Esophagus muscularis mucosa (tissue), 4 donors: ENCODE results near the gene TMTC4. TPM values are rescaled to one million over a fixed set of nuclear protein-coding genes. Genes with fewer than 3 reads are reported as not detected.
A peak's percentile ranks its signal among the peaks of the same experiment; 100 is the strongest.
"Not testable (repeated sequence)": the region's sequence is repeated elsewhere in the genome, so short reads cannot be mapped to it uniquely, and the experiment has no call there.

Source experiments
- DNase-seq: peaks from one replicate; pipeline ENCODE4 v3.0.0-alpha.2; 2017; ENCODE audit errors: extremely low spot score
- H3K27ac ChIP-seq, 4 donors: fragments of 200-600 bp; sonication (generic); replicated peaks in 1 of 4; 1 replicate in 3 of 4; 2 replicates in 1 of 4; pipeline ENCODE4 v1.5.1; 2016 to 2019; ENCODE audit warnings: mild to moderate bottlenecking in 1 of 4
- H3K27me3 ChIP-seq, 4 donors: fragments of 200-600 bp; sonication (generic); one replicate each; pipeline versions ENCODE4 v1.5.1 to v1.6.0; 2016 to 2019
- H3K36me3 ChIP-seq, 4 donors: fragments of 200-600 bp; sonication (generic); one replicate each; pipeline ENCODE4 v1.5.1; 2016 to 2019
- H3K4me1 ChIP-seq, 4 donors: fragments of 200-600 bp; sonication (generic); one replicate each; pipeline ENCODE4 v1.5.1; 2016 to 2019
- H3K4me3 ChIP-seq, 4 donors: fragments of 200-600 bp; sonication (generic); 1 replicate in 2 of 4; 2 replicates in 2 of 4; pipeline ENCODE4 v1.5.1; 2016 to 2019; ENCODE audit warnings: mild to moderate bottlenecking in 4 of 4, moderate library complexity in 1 of 4
- H3K9me3 ChIP-seq, 4 donors: fragments of 200-600 bp; sonication (generic); 1 replicate in 3 of 4; 2 replicates in 1 of 4; pipeline ENCODE4 v1.5.1; 2016 to 2019
- EP300 ChIP-seq: sonication (generic); formaldehyde crosslinking; IDR thresholded peaks from one replicate; pipeline ENCODE4 v1.6.1; 2017; ENCODE audit warnings: antibody characterized with exemption
- POLR2A ChIP-seq: fragments of 450-650 bp; IDR thresholded peaks from one replicate; pipeline ENCODE4 v1.6.1; 2017; ENCODE audit warnings: antibody characterized with exemption, moderate library complexity, mild to moderate bottlenecking, low read depth
- POLR2AphosphoS5 ChIP-seq, 2 donors: sonication (generic); formaldehyde crosslinking; IDR thresholded peaks; one replicate each; pipeline ENCODE4 v1.6.1; 2017; ENCODE audit warnings: antibody characterized with exemption in 2 of 2
- WGBS: methylation state at CpG from one replicate; pipeline ENCODE4 v1.1.5; 2018; 5-methylcytosine and 5-hydroxymethylcytosine counted together
- intact Hi-C: fragments of 100-400 bp; cut with DNase I; formaldehyde crosslinking; loops from one replicate; pipeline ENCODE4 v1.15.1; 2023
- total RNA-seq, 4 donors: library from RNA; depleted of rRNA; stranded (reverse); fragments of >200 nt; gene quantifications; one replicate each; pipeline versions ENCODE4 v1.1.0 to v1.2.1, GENCODE V29; 2016
- TF ChIP-seq, protein P1 (sequence below), 3 experiments: fragments of 200-600 bp in 2 of 3; fragments of 450-650 bp in 1 of 3; sonication (generic) in 2 of 3; IDR thresholded peaks; one replicate each; pipeline ENCODE4 v1.5.1; 2017 to 2019; ENCODE audit warnings: antibody characterized with exemption in 3 of 3, mild to moderate bottlenecking in 2 of 3, moderate library complexity in 1 of 3

The TMTC4 gene
- total RNA-seq, 4 donors from 2014 or later, result 7.1 to 13.7 (median 8.4) TPM

DNA sequence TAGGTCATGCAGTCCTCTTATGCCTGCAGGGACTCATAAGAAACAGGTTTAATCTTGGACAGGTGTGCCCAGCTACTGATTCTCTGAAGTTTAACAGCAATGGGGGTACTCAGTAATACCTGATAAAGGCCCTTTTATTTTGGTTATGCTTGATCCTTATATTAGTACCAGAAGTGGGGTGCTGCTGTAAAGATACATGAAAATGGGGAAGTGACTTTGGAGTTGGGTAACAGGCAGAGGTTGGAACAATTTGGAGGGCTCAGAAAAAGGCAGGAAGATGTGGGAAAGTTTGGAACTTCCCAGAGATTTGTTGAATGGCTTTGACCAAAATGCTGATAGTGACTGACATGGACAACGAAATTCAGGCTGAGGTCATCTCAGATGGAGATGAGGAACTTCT is 14.6 kb upstream of the TMTC4 start:
- Histone ChIP-seq H3K9me3 (peaks cover 0 to 16% (median 6%) of the 10 kb centered on the region in 4 donors), H3K4me3 (no peak overlapping the region), H3K4me1 (no peaks in the 10 kb centered on the region), H3K36me3 (no peaks in the 10 kb centered on the region), H3K27ac (no peak overlapping the region), H3K27me3 (peaks cover 0 to 12% (median 0%) of the 10 kb centered on the region in 4 donors)
- DNase-seq, result no peak
- WGBS, result 84% methylated on average over 1 of the region's 1 CpG
- intact Hi-C loops, result no loop called here
- TF ChIP-seq EP300 (no peak), POLR2A (no peak), POLR2AphosphoS5 (IDR thresholded peaks at IDR 0.05) (no peak)
- TF ChIP-seq, protein P1, sequence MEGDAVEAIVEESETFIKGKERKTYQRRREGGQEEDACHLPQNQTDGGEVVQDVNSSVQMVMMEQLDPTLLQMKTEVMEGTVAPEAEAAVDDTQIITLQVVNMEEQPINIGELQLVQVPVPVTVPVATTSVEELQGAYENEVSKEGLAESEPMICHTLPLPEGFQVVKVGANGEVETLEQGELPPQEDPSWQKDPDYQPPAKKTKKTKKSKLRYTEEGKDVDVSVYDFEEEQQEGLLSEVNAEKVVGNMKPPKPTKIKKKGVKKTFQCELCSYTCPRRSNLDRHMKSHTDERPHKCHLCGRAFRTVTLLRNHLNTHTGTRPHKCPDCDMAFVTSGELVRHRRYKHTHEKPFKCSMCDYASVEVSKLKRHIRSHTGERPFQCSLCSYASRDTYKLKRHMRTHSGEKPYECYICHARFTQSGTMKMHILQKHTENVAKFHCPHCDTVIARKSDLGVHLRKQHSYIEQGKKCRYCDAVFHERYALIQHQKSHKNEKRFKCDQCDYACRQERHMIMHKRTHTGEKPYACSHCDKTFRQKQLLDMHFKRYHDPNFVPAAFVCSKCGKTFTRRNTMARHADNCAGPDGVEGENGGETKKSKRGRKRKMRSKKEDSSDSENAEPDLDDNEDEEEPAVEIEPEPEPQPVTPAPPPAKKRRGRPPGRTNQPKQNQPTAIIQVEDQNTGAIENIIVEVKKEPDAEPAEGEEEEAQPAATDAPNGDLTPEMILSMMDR (IDR thresholded peaks at IDR 0.05), result no peak

DNA sequence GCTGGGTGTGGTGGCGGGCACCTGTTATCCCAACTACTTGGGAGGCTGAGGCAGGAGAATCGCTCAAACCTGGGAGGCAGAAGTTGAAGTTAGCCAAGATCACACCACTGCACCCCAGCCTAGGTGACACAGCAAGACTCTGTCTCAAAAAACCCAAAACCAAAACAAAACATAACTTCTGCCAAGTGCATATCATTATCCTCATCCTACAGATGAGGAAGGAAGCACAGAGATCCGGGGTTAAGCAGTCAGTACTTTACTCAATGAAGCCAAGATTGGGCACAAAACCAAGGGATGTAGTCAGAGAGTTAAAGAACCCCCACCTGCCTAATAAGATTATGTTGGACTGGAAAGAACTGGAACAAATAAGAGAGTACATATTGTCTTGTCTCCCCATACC is 5.5 kb upstream of the TMTC4 start:
- H3K4me3 ChIP-seq, result no peak overlapping the region
- H3K27me3 ChIP-seq, result no peaks in the 10 kb centered on the region
- TF ChIP-seq POLR2A, result no peak
- TF ChIP-seq, protein P1 (IDR thresholded peaks at IDR 0.05), result no peak
- TF ChIP-seq EP300, result no peak
- TF ChIP-seq POLR2AphosphoS5 (IDR thresholded peaks at IDR 0.05), result no peak
- no peak for DNase-seq
- intact Hi-C loops, result no loop called here
- 84% methylated on average over 3 of the region's 3 CpGs for WGBS
- H3K36me3 ChIP-seq, result no peaks in the 10 kb centered on the region
- H3K27ac ChIP-seq, result no peak overlapping the region
- no peaks in the 10 kb centered on the region for H3K9me3 ChIP-seq
- peaks cover 5 to 7% (median 6%) of the 10 kb centered on the region in 4 donors for H3K4me1 ChIP-seq

DNA sequence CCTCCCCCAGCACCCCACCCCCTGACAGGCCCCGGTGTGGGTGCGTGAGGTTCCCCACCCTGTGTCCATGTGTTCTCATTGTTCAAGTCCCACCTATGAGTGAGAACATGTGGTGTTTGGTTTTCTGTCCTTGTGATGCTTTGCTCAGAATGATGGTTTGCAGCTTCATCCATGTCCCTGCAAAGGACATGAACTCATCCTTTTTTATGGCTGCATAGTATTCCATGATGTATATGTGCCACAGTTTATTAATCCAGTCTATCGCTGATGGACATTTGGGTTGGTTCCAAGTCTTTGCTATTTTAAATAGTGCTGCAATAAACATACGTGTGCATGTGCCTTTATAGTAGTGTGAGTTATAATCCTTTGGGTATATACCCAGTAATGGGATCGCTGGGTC is 2.5 kb upstream of the TMTC4 start:
- H3K4me3 ChIP-seq, H3K9me3 ChIP-seq, H3K27me3 ChIP-seq, H3K36me3 ChIP-seq, DNase-seq, intact Hi-C loops, H3K27ac ChIP-seq: not testable (repeated sequence)
- peaks cover 14 to 21% (median 19%) of the 10 kb centered on the region in 4 donors for H3K4me1 ChIP-seq
- 93% methylated on average over 5 of the region's 5 CpGs for WGBS

DNA sequence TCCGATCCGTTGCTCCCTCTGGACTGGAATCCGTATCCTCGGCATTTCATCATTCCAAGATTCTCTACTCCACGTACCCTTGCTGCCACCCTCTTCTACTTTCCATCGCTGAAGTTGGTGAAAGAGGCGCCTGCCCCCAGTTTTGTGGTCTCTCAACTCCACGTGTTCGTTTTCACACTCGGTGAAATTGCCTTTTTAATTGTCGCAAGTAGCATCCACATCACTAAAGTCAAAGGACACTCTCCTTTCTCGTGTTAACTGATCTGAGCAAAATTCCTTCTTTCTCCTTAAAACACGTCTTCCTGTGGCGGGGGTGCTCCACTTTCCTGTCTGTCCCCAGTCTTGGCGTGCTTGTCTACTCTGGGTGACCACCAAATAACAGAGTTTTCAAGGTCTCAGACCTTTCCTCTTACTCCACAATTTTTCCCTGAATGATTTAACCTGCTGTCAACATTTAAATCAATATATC is 1.1 kb upstream of the TMTC4 start:
- peaks cover 14 to 21% (median 19%) of the 10 kb centered on the region in 4 donors for H3K4me1 ChIP-seq
- H3K9me3 ChIP-seq, result no peaks in the 10 kb centered on the region
- H3K27me3 ChIP-seq, result no peaks in the 10 kb centered on the region
- H3K36me3 ChIP-seq, result no peaks in the 10 kb centered on the region
- 14% methylated on average over 15 of the region's 15 CpGs for WGBS
- H3K27ac ChIP-seq, result peak overlapping the region; percentile 74 to 95 (median 90)
- intact Hi-C loops, result no loop called here
- H3K4me3 ChIP-seq, result peak overlapping the region; percentile 69 to 98 (median 92)
- TF ChIP-seq, protein P1 (IDR thresholded peaks at IDR 0.05), result no peak
- no peak for TF ChIP-seq POLR2A
- no peak for DNase-seq

DNA sequence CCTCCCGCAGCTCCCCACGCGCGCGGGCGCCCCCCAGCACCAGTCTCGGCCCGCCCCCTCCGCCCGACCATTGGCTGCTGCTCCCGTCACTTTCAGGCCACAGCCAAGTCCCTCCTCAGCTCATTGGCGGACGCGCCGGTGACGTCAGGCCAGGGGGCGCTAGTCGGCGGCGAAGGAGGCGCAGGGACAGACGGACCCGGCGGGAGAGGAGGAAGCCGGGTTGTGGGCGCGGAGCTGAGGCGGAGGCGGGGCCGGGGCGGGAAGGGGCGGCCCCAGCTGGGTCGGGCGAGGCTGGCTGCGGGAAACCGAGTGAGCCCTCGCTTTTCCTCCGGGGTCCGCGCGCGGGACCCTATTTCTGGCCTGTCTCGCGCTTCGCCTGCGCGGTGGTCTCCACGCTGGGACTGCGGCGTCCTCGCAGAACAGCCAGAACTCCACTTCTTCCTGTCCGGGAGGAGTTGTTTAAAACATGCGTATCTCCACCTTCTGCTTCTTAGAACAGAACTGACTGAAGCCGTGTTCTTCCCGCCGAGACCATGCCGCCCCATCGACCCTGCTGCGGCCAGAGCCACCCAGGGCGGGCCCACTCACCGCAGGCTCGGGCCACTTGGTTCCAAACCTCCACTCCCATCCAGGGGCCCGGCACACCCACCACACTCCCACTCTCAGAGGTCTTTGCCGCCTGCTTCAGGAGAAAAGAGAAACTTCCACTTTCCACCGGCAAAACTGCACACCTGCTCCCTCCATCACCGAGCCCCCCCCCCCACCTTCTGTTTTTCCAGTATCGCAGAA is 471 bp upstream of the TMTC4 start:
- peak; percentile 100 for DNase-seq
- intact Hi-C loops, result loop anchor here (5.0 kb wide), 1 partner anchor 93 kb away; no protein-coding TSS in a partner anchor

More for the DNA sequence above, 471 bp upstream of the TMTC4 start:
- Histone ChIP-seq H3K4me1 (peaks cover 14 to 21% (median 19%) of the 10 kb centered on the region in 4 donors), H3K27ac (peak overlapping the region; percentile 88 to 95 (median 90)), H3K27me3 (no peaks in the 10 kb centered on the region), H3K9me3 (no peaks in the 10 kb centered on the region), H3K36me3 (peaks cover 0 to 4% (median 3%) of the 10 kb centered on the region in 4 donors), H3K4me3 (peak overlapping the region; percentile 69 to 98 (median 92))
- WGBS, result 4% methylated on average over 14 of the region's 67 CpGs
- peak; percentile 14 for TF ChIP-seq POLR2A
- no peak for TF ChIP-seq EP300
- TF ChIP-seq, protein P1 (IDR thresholded peaks at IDR 0.05), result peak in 2 of 3 experiments; percentile 6 to 32
- peak; percentile 93 to 94 for TF ChIP-seq POLR2AphosphoS5 (IDR thresholded peaks at IDR 0.05)
